GM04503 (cell line): ENCODE results near the gene B3GNT2.
"Not testable (repeated sequence)": the region's sequence is repeated elsewhere in the genome, so short reads cannot be mapped to it uniquely, and the experiment has no call there.

Experiments
- DNase-seq: peaks from one replicate; pipeline ENCODE4 v3.0.0-alpha.2; 2012; ENCODE audit warnings: low read depth

Gene B3GNT2

GRCh38 chr2:62238236-62238635 is 42.3 kb downstream of the B3GNT2 start:
- no peak for DNase-seq

- DNase-seq = no peak
Measured at GRCh38 chr2:62240546-62240945, 44.6 kb downstream of the B3GNT2 start.

GRCh38 chr2:62243983-62244382 is 48.1 kb downstream of the B3GNT2 start:
- no peak for DNase-seq

DNA sequence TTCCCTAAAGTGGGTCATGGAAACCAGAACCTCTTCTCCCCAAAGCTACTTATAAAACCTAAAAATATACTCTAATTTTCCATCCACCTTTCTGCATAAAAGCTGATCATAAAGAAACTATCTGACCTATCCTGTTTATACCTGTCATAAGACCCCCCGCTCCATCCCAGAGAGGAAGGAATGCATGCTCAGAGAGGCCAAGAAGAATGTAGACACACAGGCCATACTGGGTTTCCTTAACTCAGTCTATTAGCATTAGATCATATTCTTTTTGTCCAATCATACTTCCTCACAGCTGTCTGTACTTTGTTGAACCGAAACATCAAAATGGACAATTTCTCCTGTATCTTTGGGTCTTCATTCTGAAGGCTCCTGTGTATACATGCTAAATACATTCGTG is 52.3 kb downstream of the B3GNT2 start:
- DNase-seq = no peak

DNA sequence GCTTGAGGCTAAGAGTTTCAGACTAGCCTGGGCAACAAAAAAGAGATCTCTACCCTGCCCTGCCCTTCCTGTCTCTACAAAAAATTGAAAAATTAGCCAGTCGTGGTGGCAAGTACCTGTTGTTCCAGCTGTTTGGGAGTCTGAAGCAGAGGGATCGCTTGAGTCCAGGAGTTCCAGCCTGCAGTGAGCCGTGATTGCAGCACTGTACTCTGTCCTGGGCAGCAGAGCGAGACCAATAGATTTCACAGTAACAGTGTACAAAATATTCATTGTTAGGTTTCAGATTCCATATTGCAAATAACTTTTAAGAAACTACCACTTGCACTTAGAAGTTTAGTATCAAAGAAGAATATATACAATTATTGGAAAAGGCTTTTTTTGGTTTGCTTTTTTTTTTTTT is 54.3 kb downstream of the B3GNT2 start:
- no peak for DNase-seq

DNA sequence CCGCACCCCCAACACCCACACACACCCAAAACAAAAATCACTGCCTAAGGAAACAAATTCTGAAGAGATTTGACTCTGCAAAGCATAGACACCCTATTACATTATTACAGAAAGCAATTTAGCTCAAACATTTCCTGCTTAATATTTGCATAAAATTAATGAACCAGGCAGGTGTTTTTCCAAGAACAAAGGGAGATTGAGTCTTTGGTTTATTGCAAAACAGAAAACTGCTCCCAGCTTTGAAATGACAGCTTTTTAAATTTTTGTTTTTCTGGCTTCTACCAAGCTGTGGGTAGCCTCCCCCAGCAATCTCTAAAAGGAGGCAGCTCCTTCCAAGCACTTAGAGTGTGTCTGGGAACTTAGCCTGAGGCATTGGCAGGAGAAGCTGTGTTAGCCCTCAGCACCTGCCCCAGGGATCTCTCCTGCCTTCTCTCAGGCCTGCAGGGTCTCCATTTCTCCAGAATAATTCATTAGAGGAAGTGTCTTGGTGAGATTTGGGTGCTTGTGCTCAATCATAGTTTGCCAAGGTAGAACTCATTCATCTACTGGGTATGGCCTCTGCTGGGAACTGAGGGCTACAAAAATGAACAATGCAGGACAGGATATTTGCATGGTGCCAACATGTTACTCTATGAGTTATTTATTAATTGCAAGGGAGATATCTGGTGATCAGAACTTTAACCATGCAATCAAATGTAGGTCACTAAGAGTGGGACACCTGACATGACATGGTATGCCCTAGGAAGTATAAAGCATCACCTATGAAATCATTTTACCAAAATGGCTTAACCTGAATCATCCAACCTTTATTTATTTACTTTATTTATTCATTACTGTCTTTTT is 58.7 kb downstream of the B3GNT2 start:
- no peak for DNase-seq

DNA sequence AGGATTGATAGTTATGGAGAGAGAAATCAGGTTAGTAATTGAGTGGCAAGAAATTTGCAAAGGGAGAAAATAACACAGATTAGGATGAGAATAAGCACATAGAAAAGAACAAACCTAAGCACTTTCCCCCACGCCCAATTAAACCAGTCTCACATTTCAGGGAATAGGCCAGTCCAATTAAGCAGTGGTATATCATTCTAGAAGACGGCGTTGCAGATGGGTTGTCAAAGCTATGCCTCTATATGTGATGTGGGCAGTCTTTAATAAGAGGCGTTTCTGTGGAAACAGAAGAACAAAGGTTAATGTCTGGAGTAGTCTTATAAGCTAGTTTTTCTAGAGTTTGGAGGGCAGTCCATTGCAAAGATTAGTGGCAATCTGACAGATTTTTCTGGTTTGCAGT is 61.6 kb downstream of the B3GNT2 start:
- DNase-seq = no peak

DNA sequence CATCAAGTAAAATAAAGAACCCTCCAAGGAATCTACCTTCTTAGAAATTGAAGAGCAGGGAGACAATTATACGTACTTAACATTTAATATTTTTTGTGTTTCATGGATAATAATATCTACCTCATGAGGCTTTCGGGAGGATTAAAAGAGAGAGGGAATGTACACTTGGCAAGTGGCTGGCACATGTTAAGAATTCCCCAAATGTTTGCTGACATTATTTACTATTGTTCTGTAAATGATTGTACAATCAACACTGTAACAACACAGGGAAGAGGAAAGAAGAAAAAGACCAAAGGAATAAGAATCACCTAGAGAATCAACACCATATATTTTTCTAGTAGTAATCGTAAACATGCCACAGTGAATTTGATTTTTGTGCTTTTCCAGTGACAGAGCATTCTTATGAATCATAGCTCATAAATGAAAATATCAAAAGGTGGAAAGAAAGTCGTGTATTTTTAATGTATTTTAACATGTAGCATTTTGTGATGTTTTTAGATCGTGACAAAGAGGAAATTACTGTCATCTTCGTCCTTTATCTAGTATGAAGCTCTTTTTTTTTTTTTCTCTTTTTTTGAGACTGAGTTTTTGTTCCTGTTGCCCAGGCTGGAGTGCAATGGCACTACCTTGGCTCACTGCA is 67.3 kb downstream of the B3GNT2 start:
- DNase-seq = no peak

DNA sequence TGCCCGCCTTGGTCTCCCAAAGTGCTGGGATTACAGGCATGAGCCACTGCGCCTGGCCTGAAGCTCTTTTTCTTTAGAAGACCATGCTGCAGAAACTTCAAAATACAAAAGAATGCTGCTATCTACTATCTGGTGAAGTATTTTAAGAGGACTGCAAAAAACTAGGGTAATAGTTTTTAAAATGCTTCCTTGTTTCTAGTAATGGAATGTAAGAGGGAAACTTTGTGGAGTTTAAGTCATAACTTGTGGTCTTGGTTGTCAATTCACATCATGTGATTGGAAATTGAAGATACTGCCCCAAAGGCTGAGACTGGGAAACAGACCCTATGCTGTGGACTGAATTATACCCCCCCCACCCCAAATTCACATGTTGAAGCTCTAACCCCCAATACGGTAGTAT is 68.3 kb downstream of the B3GNT2 start:
- no peak for DNase-seq

DNA sequence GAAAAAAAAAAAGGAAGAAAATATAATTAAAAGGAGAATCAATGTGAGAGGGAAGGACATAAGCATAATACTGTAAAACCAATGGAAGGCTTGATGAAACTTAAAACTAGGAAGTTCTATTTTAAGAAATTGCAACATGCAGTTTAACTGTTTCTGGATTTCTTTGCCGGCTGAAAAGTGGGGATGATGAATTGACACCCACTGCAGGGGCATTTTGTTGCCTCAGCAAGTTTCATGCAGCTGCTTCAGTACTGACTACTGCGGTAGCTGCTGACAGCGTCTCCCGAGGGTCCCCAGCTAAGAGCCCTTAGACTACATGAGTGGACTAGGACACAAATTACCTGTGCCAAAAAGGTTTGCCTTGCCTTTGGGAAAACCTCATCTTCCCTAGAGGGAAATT is 69.2 kb downstream of the B3GNT2 start:
- no peak for DNase-seq

DNA sequence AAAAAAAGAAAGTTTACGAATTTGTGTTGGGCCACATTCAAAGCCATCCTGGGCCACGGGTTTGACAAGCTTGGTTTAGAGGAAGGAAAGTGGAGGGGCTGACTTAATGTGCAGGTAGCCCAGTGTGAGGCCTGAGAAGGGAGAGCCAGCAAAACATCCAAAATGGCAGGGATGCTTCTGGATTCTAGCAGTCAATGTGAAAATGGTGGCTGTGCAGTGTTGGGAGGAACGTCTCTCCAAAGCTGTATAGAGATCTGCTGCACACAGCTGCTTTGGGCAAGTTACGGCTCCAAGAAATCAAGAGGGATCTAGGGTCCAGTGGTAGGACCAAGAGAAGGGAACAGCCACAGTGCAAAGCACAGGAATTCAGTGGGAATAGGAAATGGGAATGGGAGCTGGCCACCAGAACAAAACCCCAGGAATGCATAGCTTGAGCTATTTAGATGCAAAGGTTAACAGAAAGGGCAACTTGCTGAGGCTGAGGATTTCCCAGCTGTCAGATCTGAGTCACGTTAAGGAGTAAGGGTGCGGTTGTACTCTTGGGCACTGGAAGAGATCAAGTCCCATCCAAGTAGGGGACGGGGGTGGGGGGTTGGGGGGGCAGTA is 70.6 kb downstream of the B3GNT2 start:
- peak; percentile 51 for DNase-seq

- no peak for DNase-seq
Measured at GRCh38 chr2:62267696-62268095, 71.8 kb downstream of the B3GNT2 start.

DNA sequence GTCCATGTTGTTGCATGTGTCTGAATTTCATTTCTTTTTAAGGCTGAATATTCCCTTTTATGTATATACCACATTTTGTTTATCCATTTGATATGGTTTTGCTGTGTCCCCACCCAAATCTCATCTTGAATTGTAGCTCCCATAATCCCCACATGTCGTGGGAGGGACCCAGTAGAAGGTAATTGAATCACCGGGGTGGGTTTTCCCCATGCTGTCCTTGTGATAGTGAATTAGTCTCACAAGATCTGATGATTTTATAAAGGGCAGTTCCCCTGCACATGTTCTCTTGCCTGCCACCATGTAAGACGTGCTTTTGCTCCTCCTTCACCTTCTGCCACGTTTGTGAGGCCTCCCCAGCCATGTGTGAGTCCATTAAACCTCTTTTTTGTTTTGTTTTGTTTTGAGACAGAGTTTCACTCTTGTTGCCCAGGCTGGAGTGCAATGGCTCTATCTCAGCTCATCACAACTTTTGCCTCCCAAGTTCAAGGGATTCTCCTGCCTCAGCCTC is 72.8 kb downstream of the B3GNT2 start:
- DNase-seq = not testable (repeated sequence)

DNA sequence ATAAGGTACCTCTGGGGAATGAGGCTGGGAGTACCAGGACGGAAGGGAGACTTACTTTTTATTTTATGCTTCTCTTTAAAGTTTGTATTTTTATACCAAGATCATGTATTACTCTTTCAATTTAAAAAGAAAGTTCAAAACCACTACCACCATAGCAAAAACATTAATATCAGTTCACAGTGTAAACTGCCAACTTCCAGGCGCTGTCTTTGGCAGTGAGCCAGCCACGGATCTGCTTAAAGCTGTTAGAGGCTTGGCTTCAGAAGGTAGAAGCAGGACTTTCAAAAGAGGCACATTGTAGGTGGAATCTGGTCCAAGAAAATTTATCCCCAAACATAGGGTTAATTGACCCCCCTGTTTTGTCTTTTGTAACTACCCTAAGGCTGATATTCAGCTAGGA is 74.8 kb downstream of the B3GNT2 start:
- DNase-seq = no peak
